HL-60 (cell line): ENCODE measurements around the gene FTCDNL1.

Experiments
- CTCF ChIP-seq: IDR thresholded peaks from one replicate; pipeline ENCODE4 v1.5.1; 2011; ENCODE audit warnings: low read length, control low read depth, inconsistent platforms; ENCODE audit not compliant: insufficient read depth
- GABPA ChIP-seq: IDR thresholded peaks from 2 replicates; pipeline ENCODE4 v1.6.1; 2012; ENCODE audit warnings: low read depth
- POLR2AphosphoS5 ChIP-seq: IDR thresholded peaks from 2 replicates; pipeline ENCODE4 v1.6.1; 2012; ENCODE audit warnings: low read depth
- REST ChIP-seq: IDR thresholded peaks from 2 replicates; pipeline ENCODE4 v1.6.1; 2012; ENCODE audit warnings: low read depth; ENCODE audit not compliant: insufficient replicate concordance
- SPI1 ChIP-seq: IDR thresholded peaks from 2 replicates; pipeline ENCODE4 v1.6.1; 2012; ENCODE audit warnings: low read depth, mild to moderate bottlenecking, borderline replicate concordance

GRCh38 chr2:199775267-199775666 lies 75.7 kb downstream of the FTCDNL1 start:
- TF ChIP-seq CTCF (no peak), POLR2AphosphoS5 (no peak), REST (no peak), SPI1 (no peak), GABPA (no peak)
